ENCODE data around the gene DLG4. TPM values are rescaled to one million over a fixed set of nuclear protein-coding genes. Genes with fewer than 3 reads are reported as not detected.
A peak's percentile ranks its signal among the peaks of the same experiment; 100 is the strongest.

Gene DLG4
- 1 to 10 TPM; 7.9 to 8.4 TPM for total RNA-seq

DNA sequence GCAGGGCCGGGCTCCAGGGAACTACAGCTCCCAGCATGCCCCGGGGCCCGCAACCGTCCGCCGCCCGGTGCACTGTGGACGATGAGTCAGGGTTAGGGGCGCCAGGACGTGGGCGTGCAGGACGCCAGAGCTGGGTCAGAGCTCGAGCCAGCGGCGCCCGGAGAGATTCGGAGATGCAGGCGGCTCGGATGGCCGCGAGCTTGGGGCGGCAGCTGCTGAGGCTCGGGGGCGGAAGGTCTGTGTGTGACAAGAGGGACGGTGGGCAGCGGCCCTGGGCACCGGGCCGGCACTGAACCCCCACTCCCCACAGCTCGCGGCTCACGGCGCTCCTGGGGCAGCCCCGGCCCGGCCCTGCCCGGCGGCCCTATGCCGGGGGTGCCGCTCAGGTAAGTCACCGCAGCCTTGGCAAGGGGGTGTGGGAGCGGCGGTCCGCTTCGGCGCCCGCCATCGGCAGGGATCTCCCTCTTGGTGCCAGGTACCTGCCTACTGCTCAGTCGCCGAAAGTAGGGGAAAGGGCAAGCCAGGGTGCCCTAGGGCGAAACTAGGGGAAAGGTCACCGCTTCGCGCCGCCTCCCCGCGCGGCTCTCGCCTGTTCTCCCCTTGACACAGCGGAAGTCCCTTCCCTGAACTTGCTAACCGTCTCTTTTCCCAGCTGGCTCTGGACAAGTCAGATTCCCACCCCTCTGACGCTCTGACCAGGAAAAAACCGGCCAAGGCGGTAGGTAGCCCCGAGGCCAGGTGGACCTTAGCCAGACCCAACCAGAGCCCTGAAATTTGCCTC, at the start of gene DLG4, which contains the start of gene ACADVL:
Gene DLG4, minus strand, starts transcription at position 25 of the 781 bp plus-strand sequence.
Gene ACADVL, plus strand, starts transcription at position 127 of the 781 bp plus-strand sequence. Its CDS starts 47 bp downstream, at position 174.
- Mint-ChIP-seq H3K27ac (peak within 1 kb of the TSS; percentile 92), H3K36me3 (peaks cover 25% of the 10 kb centered on the region), H3K9me3 (no peaks in the 10 kb centered on the region), H3K4me3 (peak within 1 kb of the TSS; percentile 90), H3K4me1 (ENCODE audit: low read depth) (peaks cover 53% of the 10 kb centered on the region), H3K27me3 (no peaks in the 10 kb centered on the region)
- ChIA-PET CTCF (interaction anchor here (0.8 to 4.2 kb wide), 15 partner anchors 10 to 174 kb away, joined by 3 to 48 read pairs (median 8); partner anchors contain the start of genes CTDNEP1, DVL2, ELP5 and GABARAP), POLR2A (interaction anchor here (0.6 to 4.9 kb wide), 11 partner anchors 10 to 175 kb away, joined by 3 to 33 read pairs (median 4); partner anchors contain the start of genes DVL2, GABARAP and PHF23)
- intact Hi-C loops (cut with micrococcal nuclease): loop anchor here (2.0 kb wide), 1 partner anchor 77 kb away; no protein-coding TSS in a partner anchor
- DNase-seq: peak; percentile 90

DNA sequence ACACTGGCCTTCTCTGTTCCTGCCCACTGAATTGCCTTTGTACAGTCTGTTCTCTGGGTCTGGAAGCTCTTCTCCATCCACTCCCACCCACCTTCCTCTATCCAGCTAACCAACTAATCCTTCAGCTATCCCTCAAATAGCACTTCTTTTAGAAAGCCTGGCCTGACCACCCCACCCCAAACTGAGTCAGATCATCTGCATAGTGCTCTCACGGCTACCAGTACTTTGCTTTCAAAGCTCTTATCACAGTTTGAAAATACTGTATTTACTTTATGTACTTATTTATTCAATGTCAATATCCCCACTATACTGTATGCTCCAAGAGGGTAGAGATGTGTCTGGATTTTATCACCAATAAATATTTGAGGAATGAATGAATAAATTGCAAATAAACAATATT, 47.1 kb upstream of the DLG4 start:
- Mint-ChIP-seq H3K9me3 (no peaks in the 10 kb centered on the region), H3K27ac (peak overlapping the region; percentile 60), H3K36me3 (no peaks in the 10 kb centered on the region), H3K4me1 (ENCODE audit: low read depth) (peaks cover 19% of the 10 kb centered on the region), H3K4me3 (no peak overlapping the region), H3K27me3 (peaks cover 21% of the 10 kb centered on the region)
- CTCF ChIA-PET: interaction anchor here (4.6 kb wide), 1 partner anchor 30 kb away, joined by 29 read pairs; no protein-coding TSS in a partner anchor
- POLR2A ChIA-PET: no interaction called here
- intact Hi-C loops (cut with micrococcal nuclease): no loop called here
- DNase-seq: no peak

DNA sequence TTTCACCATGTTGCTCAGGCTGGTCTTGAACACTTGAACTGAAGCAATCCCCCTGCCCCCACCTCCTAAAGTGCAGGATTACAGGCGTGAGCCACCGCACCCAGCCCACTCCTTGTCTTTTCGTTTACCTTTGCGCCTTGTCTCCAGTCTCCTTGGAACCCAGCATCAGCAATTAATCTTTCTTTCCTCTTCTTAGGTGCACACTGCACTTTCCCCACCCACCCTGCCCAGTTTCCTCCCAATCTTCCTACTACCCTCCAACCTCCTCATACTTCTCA, 44.1 kb upstream of the DLG4 start:
- POLR2A ChIA-PET: no interaction called here
- Mint-ChIP-seq H3K27ac (no peak overlapping the region), H3K4me3 (no peak overlapping the region), H3K9me3 (no peaks in the 10 kb centered on the region), H3K4me1 (ENCODE audit: low read depth) (peaks cover 26% of the 10 kb centered on the region), H3K27me3 (peaks cover 22% of the 10 kb centered on the region), H3K36me3 (peaks cover 6% of the 10 kb centered on the region)
- CTCF ChIA-PET: interaction anchor here (4.6 kb wide), 1 partner anchor 33 kb away, joined by 29 read pairs; no protein-coding TSS in a partner anchor
- DNase-seq: no peak
- intact Hi-C loops (cut with micrococcal nuclease): no loop called here

DNA sequence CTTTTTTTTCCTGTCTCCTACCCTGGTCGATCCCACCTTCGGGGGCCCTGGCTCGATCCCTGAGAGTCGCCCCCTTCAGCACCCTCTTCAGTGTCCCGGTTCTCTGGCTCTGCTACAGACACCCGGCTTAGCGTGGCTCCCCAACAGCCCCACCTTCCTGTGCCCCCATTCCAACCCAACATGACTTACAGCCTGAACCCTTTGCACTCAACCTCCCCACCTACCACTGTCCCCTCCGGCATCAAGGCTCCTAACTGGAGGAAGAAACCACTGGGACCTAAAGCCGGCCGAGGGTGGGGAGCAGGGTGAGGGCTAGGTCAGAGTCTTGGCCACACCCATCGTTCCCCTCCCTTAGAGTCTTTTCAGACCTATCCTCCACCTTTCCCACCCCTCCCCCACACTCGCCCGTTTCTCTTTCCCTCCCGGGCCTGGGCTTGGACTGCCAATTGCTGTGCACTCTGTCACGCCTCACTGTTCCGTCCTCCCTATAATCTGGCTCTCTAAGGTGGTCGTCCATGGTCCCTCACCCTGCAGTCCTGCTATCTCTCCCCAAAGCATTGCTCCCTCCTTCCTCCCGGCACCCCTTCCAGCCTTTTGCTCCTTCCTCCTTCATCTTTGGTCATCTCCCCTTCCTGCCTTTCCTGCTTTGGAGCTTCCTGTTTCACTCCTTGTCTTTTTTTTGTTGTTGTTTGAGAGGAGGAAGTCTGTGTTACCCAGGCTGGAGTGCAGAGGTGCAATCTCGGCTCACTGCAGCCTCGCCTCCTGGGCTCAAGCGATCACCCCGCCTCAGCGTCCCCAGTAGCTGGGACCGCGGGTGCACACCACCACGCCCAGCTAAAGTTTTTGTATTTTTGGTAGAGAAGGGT, 43.5 kb upstream of the DLG4 start:
- H3K4me3 Mint-ChIP-seq: peak overlapping the region; percentile 52
- peaks cover 6% of the 10 kb centered on the region for H3K36me3 Mint-ChIP-seq
- H3K27me3 Mint-ChIP-seq: peaks cover 21% of the 10 kb centered on the region
- no peak overlapping the region for H3K27ac Mint-ChIP-seq
- intact Hi-C loops (cut with micrococcal nuclease): no loop called here
- POLR2A ChIA-PET: no interaction called here
- H3K4me1 Mint-ChIP-seq (ENCODE audit: low read depth): peaks cover 26% of the 10 kb centered on the region
- CTCF ChIA-PET: interaction anchor here (4.6 kb wide), 1 partner anchor 34 kb away, joined by 29 read pairs; no protein-coding TSS in a partner anchor
- no peaks in the 10 kb centered on the region for H3K9me3 Mint-ChIP-seq
- DNase-seq: peak; percentile 49

DNA sequence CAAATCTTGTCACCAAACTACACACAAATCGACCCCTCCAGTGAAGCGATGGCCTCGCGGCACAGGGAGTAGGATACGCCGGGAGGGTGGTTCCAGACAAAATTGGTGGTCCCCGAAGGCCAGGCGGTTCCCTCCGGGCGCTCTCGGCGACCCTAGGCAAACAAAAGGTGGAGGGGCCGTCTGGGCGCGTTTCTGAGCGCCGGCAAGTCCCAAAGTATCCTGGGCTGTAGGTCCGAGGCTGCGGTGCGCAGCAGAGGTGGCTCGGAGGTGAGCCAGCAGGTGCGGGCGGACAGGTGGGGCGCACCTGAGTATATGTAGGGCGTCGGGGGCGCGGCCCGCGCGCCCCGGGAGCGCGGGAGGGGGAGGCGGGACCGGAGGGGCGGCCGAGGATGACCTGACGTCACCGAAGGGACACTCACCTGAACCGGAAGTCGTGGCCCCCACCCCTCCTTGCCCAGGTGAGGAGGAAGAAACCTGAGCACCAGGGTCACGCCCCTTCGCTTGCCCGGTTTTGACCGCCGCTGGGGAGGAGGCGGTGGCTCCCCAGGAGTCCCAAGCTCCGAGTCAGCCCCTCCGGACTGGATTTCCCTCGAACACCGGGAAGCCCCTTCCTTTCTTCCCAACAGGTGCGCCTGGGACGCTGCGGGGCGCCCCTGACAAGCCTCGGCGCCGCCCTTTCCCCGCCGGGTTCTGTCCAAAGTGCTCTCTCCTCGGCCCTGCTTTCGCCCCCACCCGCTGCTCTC, 42.7 kb upstream of the DLG4 start, which contains the start of gene CLDN7:
Gene CLDN7, minus strand, starts transcription at position 287 of the 743 bp plus-strand sequence. CDS start 435 bp downstream, outside the sequence.
- ChIA-PET POLR2A (interaction anchor here (1.1 kb wide), 1 partner anchor 11 kb away, joined by 3 read pairs; the partner anchor contains the start of gene CTDNEP1), CTCF (interaction anchor here (0.6 kb wide), 1 partner anchor 425 kb away, joined by 3 read pairs; the partner anchor contains the start of gene TP53)
- H3K4me1 Mint-ChIP-seq (ENCODE audit: low read depth): peaks cover 26% of the 10 kb centered on the region
- H3K27me3 Mint-ChIP-seq: peaks cover 21% of the 10 kb centered on the region
- intact Hi-C loops (cut with micrococcal nuclease): no loop called here
- no peak for DNase-seq
- peak within 1 kb of the TSS; percentile 53 for H3K4me3 Mint-ChIP-seq
- H3K27ac Mint-ChIP-seq: peak within 1 kb of the TSS; percentile 28
- peaks cover 6% of the 10 kb centered on the region for H3K36me3 Mint-ChIP-seq
- H3K9me3 Mint-ChIP-seq: no peaks in the 10 kb centered on the region

DNA sequence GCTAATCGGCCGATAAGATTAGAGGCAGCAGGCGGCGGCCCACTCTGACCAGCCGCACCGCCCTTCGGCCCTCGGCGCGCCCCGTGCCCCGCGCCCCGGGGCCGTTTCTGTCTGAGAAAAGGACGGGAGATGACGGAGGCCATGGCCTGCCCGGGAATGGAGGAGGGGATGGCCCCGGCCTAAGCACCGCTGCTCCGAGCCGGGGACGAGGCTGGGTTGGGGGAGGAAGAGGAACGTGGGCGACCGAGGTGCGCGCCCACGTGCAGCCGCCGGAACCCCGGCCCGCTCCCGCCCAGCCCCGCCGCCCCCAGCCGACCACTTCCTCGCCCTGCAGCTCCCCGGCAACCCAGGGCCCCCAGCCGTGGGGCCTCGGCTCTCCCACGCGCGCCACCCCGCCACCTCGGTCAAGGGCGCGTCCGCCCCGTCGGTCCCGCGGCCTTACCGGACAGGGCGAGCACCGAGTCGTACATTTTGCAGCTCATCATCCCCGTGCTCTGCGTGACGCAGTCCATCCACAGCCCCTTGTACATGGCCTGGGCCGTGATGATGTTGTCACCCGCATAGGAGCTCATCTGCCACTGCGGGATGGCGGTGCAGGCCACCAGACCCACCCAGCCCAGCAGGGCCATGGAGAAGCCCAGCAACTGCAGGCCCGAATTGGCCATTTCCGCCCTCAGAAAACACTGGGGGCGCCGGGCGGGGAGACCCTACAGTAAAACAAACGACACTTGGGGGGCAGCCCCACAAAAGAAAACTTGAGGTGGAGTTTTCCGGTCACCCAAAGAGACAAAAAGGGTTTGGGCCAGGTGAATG, 41.9 kb upstream of the DLG4 start:
- Mint-ChIP-seq H3K9me3 (no peaks in the 10 kb centered on the region), H3K4me1 (ENCODE audit: low read depth) (peaks cover 26% of the 10 kb centered on the region), H3K27ac (peak overlapping the region; percentile 28), H3K4me3 (peak overlapping the region; percentile 53), H3K27me3 (peaks cover 18% of the 10 kb centered on the region), H3K36me3 (peaks cover 10% of the 10 kb centered on the region)
- ChIA-PET POLR2A (interaction anchor here (1.1 kb wide), 1 partner anchor 10 kb away, joined by 3 read pairs; the partner anchor contains the start of gene CTDNEP1), CTCF (interaction anchor here (0.6 kb wide), 1 partner anchor 426 kb away, joined by 3 read pairs; the partner anchor contains the start of gene TP53)
- intact Hi-C loops (cut with micrococcal nuclease): no loop called here
- DNase-seq: peak; percentile 33

DNA sequence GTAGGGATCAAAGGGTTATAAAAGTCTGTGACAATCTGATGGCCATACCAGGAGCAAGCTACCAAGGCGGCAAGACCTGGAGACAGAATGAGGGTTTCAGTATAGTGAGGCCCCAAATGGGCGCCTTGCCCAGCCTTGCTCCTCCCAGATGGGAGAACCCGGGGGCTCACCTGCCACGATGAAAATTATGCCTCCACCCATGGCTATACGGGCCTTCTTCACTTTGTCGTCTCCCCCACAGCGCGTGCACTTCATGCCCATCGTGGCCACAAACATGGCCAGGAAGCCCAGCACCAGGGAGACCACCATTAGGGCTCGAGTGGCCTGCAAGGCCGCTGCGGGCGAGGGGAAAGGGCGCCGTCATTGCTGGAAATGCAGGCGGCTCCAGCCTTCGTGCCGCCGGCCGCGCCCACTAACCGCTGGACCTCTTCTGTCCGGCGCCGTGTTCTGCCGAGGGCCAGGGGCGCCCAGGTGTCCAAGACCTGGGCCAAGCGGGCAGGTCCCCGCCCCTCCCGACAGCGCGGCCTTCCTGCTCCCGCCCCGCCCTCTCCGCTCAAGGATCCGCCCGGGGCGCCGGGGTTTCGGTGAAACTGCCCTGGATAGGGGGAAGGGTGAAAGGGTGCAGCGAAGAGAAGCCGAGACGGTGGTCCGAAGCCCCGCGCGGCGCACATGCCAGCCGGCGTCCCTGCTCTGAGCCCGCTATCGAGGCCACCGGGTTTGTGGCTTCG, 41.2 kb upstream of the DLG4 start:
- no peak overlapping the region for H3K27ac Mint-ChIP-seq
- H3K9me3 Mint-ChIP-seq: no peaks in the 10 kb centered on the region
- H3K4me1 Mint-ChIP-seq (ENCODE audit: low read depth): peaks cover 26% of the 10 kb centered on the region
- intact Hi-C loops (cut with micrococcal nuclease): no loop called here
- ChIA-PET CTCF (interaction anchor here (0.8 kb wide), 1 partner anchor 10 kb away, joined by 3 read pairs; no protein-coding TSS in a partner anchor), POLR2A (interaction anchor here (1.1 kb wide), 1 partner anchor 9 kb away, joined by 3 read pairs; the partner anchor contains the start of gene CTDNEP1)
- H3K36me3 Mint-ChIP-seq: peaks cover 14% of the 10 kb centered on the region
- H3K27me3 Mint-ChIP-seq: peaks cover 18% of the 10 kb centered on the region
- DNase-seq: peak; percentile 35
- peak overlapping the region; percentile 12 for H3K4me3 Mint-ChIP-seq

DNA sequence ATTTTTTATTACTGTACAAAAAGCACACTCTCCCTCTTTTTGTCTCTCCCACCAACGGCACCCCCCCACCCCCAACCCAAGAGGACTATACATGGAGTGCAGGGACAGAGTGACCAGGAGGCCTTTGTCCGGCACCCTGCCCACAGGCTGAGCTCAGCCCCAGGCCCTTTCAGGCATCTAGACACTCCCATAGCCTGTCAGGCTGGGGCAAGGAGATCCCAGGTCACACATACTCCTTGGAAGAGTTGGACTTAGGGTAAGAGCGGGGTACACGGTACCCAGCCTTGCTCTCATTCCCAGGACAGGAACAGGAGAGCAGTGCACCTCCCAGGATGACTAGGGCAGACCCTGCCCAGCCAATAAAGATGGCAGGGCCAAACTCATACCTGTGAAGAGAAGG, 40.5 kb upstream of the DLG4 start:
- H3K4me1 Mint-ChIP-seq (ENCODE audit: low read depth): peaks cover 26% of the 10 kb centered on the region
- peaks cover 18% of the 10 kb centered on the region for H3K27me3 Mint-ChIP-seq
- ChIA-PET POLR2A (interaction anchor here (1.1 kb wide), 1 partner anchor 23 kb away, joined by 4 read pairs; no protein-coding TSS in a partner anchor), CTCF (interaction anchor here (0.8 kb wide), 1 partner anchor 10 kb away, joined by 3 read pairs; no protein-coding TSS in a partner anchor)
- H3K36me3 Mint-ChIP-seq: peaks cover 14% of the 10 kb centered on the region
- DNase-seq: peak; percentile 9
- peak overlapping the region; percentile 23 for H3K4me3 Mint-ChIP-seq
- no peak overlapping the region for H3K27ac Mint-ChIP-seq
- no peaks in the 10 kb centered on the region for H3K9me3 Mint-ChIP-seq
- intact Hi-C loops (cut with micrococcal nuclease): no loop called here

DNA sequence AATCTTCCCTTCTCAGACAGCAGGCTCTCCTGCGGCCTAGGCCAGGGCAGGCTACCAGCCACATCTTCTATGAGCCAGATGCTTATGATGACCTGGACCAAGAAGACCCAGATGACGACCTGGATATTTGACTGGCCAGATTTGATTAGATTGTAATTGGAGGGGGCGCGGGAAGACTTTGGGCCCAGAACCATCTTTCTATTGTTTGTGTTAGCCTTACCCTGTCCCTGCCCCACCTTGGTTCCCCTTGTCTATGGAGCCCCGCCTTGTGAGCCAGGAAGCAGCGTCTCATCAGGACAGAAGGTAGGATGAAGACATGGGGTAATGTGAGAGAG, 39.9 kb upstream of the DLG4 start:
- no peak overlapping the region for H3K4me3 Mint-ChIP-seq
- DNase-seq: no peak
- intact Hi-C loops (cut with micrococcal nuclease): no loop called here
- peak overlapping the region; percentile 6 for H3K27ac Mint-ChIP-seq
- CTCF ChIA-PET: no interaction called here
- H3K27me3 Mint-ChIP-seq: peaks cover 18% of the 10 kb centered on the region
- H3K36me3 Mint-ChIP-seq: peaks cover 20% of the 10 kb centered on the region
- no peaks in the 10 kb centered on the region for H3K9me3 Mint-ChIP-seq
- H3K4me1 Mint-ChIP-seq (ENCODE audit: low read depth): peaks cover 26% of the 10 kb centered on the region
- POLR2A ChIA-PET: interaction anchor here (1.1 kb wide), 1 partner anchor 23 kb away, joined by 4 read pairs; no protein-coding TSS in a partner anchor

Data from activated CD4-positive, alpha-beta memory T cell treated with anti-CD3 and anti-CD28 coated beads for 36 hours (primary cell).